K562 (cell line): ENCODE data around the gene ZC3HAV1L. TPM values are rescaled to one million over a fixed set of nuclear protein-coding genes. Genes with fewer than 3 reads are reported as not detected.

Source experiments
- CREB5 ChIP-seq: fragments of 250-450 bp; sonication (Bioruptor Pico); IDR thresholded peaks from 2 replicates; pipeline ENCODE4 v1.5.0; 2020; ENCODE audit warnings: mild to moderate bottlenecking
- FOSL1 ChIP-seq: fragments of 200-800 bp; sonication (Bioruptor generic); conservative IDR thresholded peaks from 2 replicates; pipeline ENCODE4 v1.6.1; 2016; ENCODE audit warnings: missing genetic modification characterization, missing compliant biosample characterization
- MTA1 ChIP-seq: fragments of 450-650 bp; IDR thresholded peaks from 2 replicates; pipeline ENCODE4 v1.6.1; 2017; ENCODE audit warnings: borderline replicate concordance
- PRDM10 ChIP-seq: fragments of 450-650 bp; IDR thresholded peaks from 2 replicates; pipeline ENCODE4 v1.6.1; 2018; ENCODE audit not compliant: partially characterized antibody
- REST ChIP-seq, 2 experiments: fragments of 450-650 bp; formaldehyde crosslinking in 1 of 2; IDR thresholded peaks; 2 replicates each; pipeline versions ENCODE4 v1.4.0 to v1.6.1; 2014 to 2020; ENCODE audit warnings: mild to moderate bottlenecking in 2 of 2, borderline replicate concordance in 1 of 2, low read depth in 1 of 2
- polyA plus RNA-seq, 8 experiments: library from polyadenylated mRNA; depleted of rRNA in 4 of 8; stranded (reverse) in 5 of 8; unstranded in 3 of 8; fragments of >200 nt; fragmentation: Nextera tagmentation in 2 of 8; fragmentation: Illumina TruSeq in 1 of 8; extraction: Ambion mirVana in 2 of 8; extraction: Trizol in 1 of 8; gene quantifications; 2 replicates each; pipeline versions ENCODE4 v1.2.1 to v1.2.3, GENCODE V29; 2011 to 2014; ENCODE audit warnings: inconsistent platforms in 1 of 8, missing spikeins in 1 of 8
- total RNA-seq, 7 experiments: library from RNA; depleted of rRNA in 6 of 7; stranded (reverse); fragments of >200 nt in 6 of 7; fragmentation: Illumina TruSeq in 2 of 7; extraction: Trizol in 2 of 7; gene quantifications; 2 replicates each; pipeline versions ENCODE4 v1.2.1 to v1.2.3, GENCODE V29; 2011 to 2021; ENCODE audit warnings: low replicate concordance in 1 of 7

The ZC3HAV1L gene
- total and polyA plus RNA-seq, 9 of the 15 experiments (the other 6 are each of a cell fraction or from before 2014, with no cell fraction given): not detected

GRCh38 chr7:139043823-139044812 lies 8.3 kb upstream of the ZC3HAV1L start (continued):
- TF ChIP-seq REST (IDR thresholded peaks at IDR 0.05; ENCODE audit: borderline replicate concordance): peak; percentile 99
- peak; percentile 93 for TF ChIP-seq REST (CRISPR knock-in tag; IDR thresholded peaks at IDR 0.05; ENCODE audit: low read depth)
- TF ChIP-seq MTA1: peak; percentile 83; the same call in 1 of the 2 replicates
- TF ChIP-seq PRDM10: peak; percentile 85
- peak; percentile 99 for TF ChIP-seq FOSL1 (tag)
- TF ChIP-seq CREB5: no peak
